Smooth muscle cell (in vitro differentiated cells): Measurements from ENCODE around the gene ST8SIA6. TPM values are rescaled to one million over a fixed set of nuclear protein-coding genes. Genes with fewer than 3 reads are reported as not detected.

Experiments used
- DNase-seq: peaks from one replicate; lab custom pipeline; 2025; ENCODE audit not compliant: unreplicated experiment; lab: John Stamatoyannopoulos, UW
- H2AFZ ChIP-seq: fragments of 200-600 bp; sonication (generic); 2 replicates; pipeline ENCODE4 v1.6.0; 2016; ENCODE audit warnings: antibody characterized with exemption, low read depth, mild to moderate bottlenecking
- H3F3A ChIP-seq: fragments of 200-600 bp; sonication (generic); 2 replicates; pipeline ENCODE4 v1.6.0; 2017; ENCODE audit warnings: antibody characterized with exemption, low read depth
- H3K27ac ChIP-seq: fragments of 200-600 bp; sonication (generic); 2 replicates; pipeline ENCODE4 v1.5.1; 2016; ENCODE audit warnings: low read depth, mild to moderate bottlenecking
- H3K27me3 ChIP-seq: fragments of 200-600 bp; sonication (generic); 2 replicates; pipeline ENCODE4 v1.6.1; 2016; ENCODE audit warnings: low read depth, mild to moderate bottlenecking
- H3K36me3 ChIP-seq: fragments of 200-600 bp; sonication (generic); 2 replicates; pipeline ENCODE4 v1.5.1; 2016; ENCODE audit warnings: low read depth
- H3K4me1 ChIP-seq: fragments of 200-600 bp; sonication (generic); 2 replicates; pipeline ENCODE4 v1.5.1; 2016; ENCODE audit warnings: low read depth
- H3K4me2 ChIP-seq: fragments of 200-600 bp; sonication (generic); 2 replicates; pipeline ENCODE4 v1.6.0; 2016; ENCODE audit warnings: mild to moderate bottlenecking
- H3K4me3 ChIP-seq: fragments of 200-600 bp; sonication (generic); 2 replicates; pipeline ENCODE4 v1.5.1; 2016; ENCODE audit warnings: mild to moderate bottlenecking
- H3K79me2 ChIP-seq: fragments of 200-600 bp; sonication (generic); 2 replicates; pipeline ENCODE4 v1.6.0; 2016; ENCODE audit warnings: low read depth, mild to moderate bottlenecking
- H3K9ac ChIP-seq: fragments of 200-600 bp; sonication (generic); 2 replicates; pipeline ENCODE4 v1.6.0; 2016; ENCODE audit warnings: low read depth
- H3K9me3 ChIP-seq: fragments of 200-600 bp; sonication (generic); replicated peaks from 2 replicates; pipeline ENCODE4 v1.5.1; 2016; ENCODE audit warnings: low read depth
- H4K20me1 ChIP-seq: fragments of 200-600 bp; sonication (generic); 2 replicates; pipeline ENCODE4 v1.6.0; 2016; ENCODE audit warnings: low read depth
- CTCF ChIP-seq: fragments of 200-600 bp; sonication (generic); IDR thresholded peaks from 2 replicates; pipeline ENCODE4 v1.5.1; 2017; ENCODE audit warnings: borderline replicate concordance, mild to moderate bottlenecking, antibody characterized with exemption; ENCODE audit not compliant: insufficient read depth, poor library complexity, severe bottlenecking
- WGBS: methylation state at CpG from one replicate; pipeline ENCODE4 v1.1.7; 2016; ENCODE audit warnings: low lambda C conversion rate; 5-methylcytosine and 5-hydroxymethylcytosine counted together
- polyA plus RNA-seq: library from polyadenylated mRNA; unstranded; fragments of >200 nt; fragmentation: Nextera tagmentation; extraction: Ambion mirVana; gene quantifications from 2 replicates; pipeline ENCODE4 v1.2.1, GENCODE V29; 2016
- total RNA-seq: library from RNA; depleted of rRNA; stranded (reverse); fragments of >200 nt; gene quantifications from 2 replicates; pipeline ENCODE4 v1.2.3, GENCODE V29; 2014

ST8SIA6 gene
- total and polyA plus RNA-seq, 2 experiments from 2014 or later, result 0.24 TPM; not detected in 1

GRCh38 chr10:17381502-17382142 is 72.8 kb downstream of the ST8SIA6 start:
- TF ChIP-seq CTCF, result no peak
- Histone ChIP-seq H3K4me3 (no peak overlapping the region), H3K9me3 (no peaks in the 10 kb centered on the region), H4K20me1 (no peaks in the 10 kb centered on the region), H3F3A (no peaks in the 10 kb centered on the region), H3K9ac (no peak overlapping the region), H2AFZ (no peak overlapping the region), H3K4me2 (no peak overlapping the region), H3K79me2 (no peaks in the 10 kb centered on the region), H3K27me3 (no peaks in the 10 kb centered on the region), H3K27ac (no peak overlapping the region), H3K36me3 (no peaks in the 10 kb centered on the region), H3K4me1 (no peaks in the 10 kb centered on the region)
- no peak for DNase-seq
- 94% methylated on average over 4 of the region's 4 CpGs for WGBS

- no peaks in the 10 kb centered on the region for H3K9me3 ChIP-seq
- no peak for TF ChIP-seq CTCF
- H3F3A ChIP-seq, result no peaks in the 10 kb centered on the region
- H4K20me1 ChIP-seq, result no peaks in the 10 kb centered on the region
- no peak overlapping the region for H2AFZ ChIP-seq
- H3K4me2 ChIP-seq, result no peak overlapping the region
- H3K36me3 ChIP-seq, result no peaks in the 10 kb centered on the region
- no peaks in the 10 kb centered on the region for H3K79me2 ChIP-seq
- H3K4me3 ChIP-seq, result no peak overlapping the region
- H3K4me1 ChIP-seq, result no peaks in the 10 kb centered on the region
- no peak overlapping the region for H3K27ac ChIP-seq
- no peak overlapping the region for H3K9ac ChIP-seq
- 84% methylated on average over 5 of the region's 5 CpGs for WGBS
- DNase-seq, result no peak
- H3K27me3 ChIP-seq, result no peaks in the 10 kb centered on the region
Measured at GRCh38 chr10:17380888-17381287, 73.5 kb downstream of the ST8SIA6 start.

GRCh38 chr10:17380016-17380415 is 74.4 kb downstream of the ST8SIA6 start:
- H3K27ac ChIP-seq, result no peak overlapping the region
- no peaks in the 10 kb centered on the region for H3K27me3 ChIP-seq
- no peak overlapping the region for H2AFZ ChIP-seq
- H3K4me3 ChIP-seq, result no peak overlapping the region
- DNase-seq, result no peak
- TF ChIP-seq CTCF, result no peak
- no peaks in the 10 kb centered on the region for H3K4me1 ChIP-seq
- H3K9ac ChIP-seq, result no peak overlapping the region
- H4K20me1 ChIP-seq, result no peaks in the 10 kb centered on the region
- 82% methylated on average over 1 of the region's 1 CpG for WGBS
- no peaks in the 10 kb centered on the region for H3K36me3 ChIP-seq
- no peaks in the 10 kb centered on the region for H3F3A ChIP-seq
- no peaks in the 10 kb centered on the region for H3K79me2 ChIP-seq
- H3K9me3 ChIP-seq, result no peaks in the 10 kb centered on the region
- H3K4me2 ChIP-seq, result no peak overlapping the region

GRCh38 chr10:17379151-17379690 is 75.2 kb downstream of the ST8SIA6 start:
- no peak overlapping the region for H3K27ac ChIP-seq
- no peak overlapping the region for H3K4me2 ChIP-seq
- H3K27me3 ChIP-seq, result no peaks in the 10 kb centered on the region

More at GRCh38 chr10:17379151-17379690, 75.2 kb downstream of the ST8SIA6 start:
- H3K36me3 ChIP-seq, result no peaks in the 10 kb centered on the region
- no peaks in the 10 kb centered on the region for H3F3A ChIP-seq
- 65% methylated on average over 6 of the region's 6 CpGs for WGBS
- no peak overlapping the region for H3K4me3 ChIP-seq
- H4K20me1 ChIP-seq, result no peaks in the 10 kb centered on the region
- H3K9me3 ChIP-seq, result no peaks in the 10 kb centered on the region
- H2AFZ ChIP-seq, result no peak overlapping the region
- TF ChIP-seq CTCF, result no peak
- no peak overlapping the region for H3K9ac ChIP-seq
- no peaks in the 10 kb centered on the region for H3K4me1 ChIP-seq
- no peaks in the 10 kb centered on the region for H3K79me2 ChIP-seq
- DNase-seq, result no peak
